ENCODE data around the gene UMPS. TPM values are rescaled to one million over a fixed set of nuclear protein-coding genes. Genes with fewer than 3 reads are reported as not detected.
"Not testable (repeated sequence)": the region's sequence is repeated elsewhere in the genome, so short reads cannot be mapped to it uniquely, and the experiment has no call there.

UMPS gene
- total RNA-seq, 1 experiment from 2014 or later = 61.8 TPM

DNA sequence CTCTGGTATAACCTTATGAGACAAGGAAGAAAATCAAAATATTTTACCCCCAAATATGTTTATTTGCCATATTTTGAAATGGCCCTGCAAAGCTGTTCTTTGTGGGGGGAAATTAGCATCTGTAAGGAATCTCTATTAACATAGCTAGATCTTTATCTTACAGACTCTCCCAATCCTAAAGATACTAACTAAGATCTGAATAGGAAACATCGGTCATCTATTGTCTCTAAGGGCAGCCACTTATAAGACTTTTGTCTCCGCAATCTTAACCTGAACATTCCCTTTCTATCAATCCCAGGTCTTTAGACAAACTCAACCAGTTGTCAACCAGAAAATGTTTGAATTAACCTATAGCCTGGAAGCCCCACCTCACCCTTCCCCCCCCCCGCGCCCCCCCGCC lies 21.2 kb downstream of the UMPS start:
- H3F3A ChIP-seq (ENCODE audit: insufficient read depth, low read depth) = peaks cover 11% of the 10 kb centered on the region; the same call in 1 of the 2 replicates
- TF ChIP-seq CTCF (conservative IDR thresholded peaks at IDR 0.05) (no peak), EZH2 (IDR thresholded peaks at IDR 0.05; ENCODE audit: low read depth) (no peak)
- H4K20me1 ChIP-seq (ENCODE audit: insufficient read depth) = no peaks in the 10 kb centered on the region
- no peaks in the 10 kb centered on the region for H3K9me2 ChIP-seq (ENCODE audit: insufficient read depth)
- H3K4me1 ChIP-seq (replicated peaks; ENCODE audit: insufficient read depth) = no peaks in the 10 kb centered on the region
- H2AFZ ChIP-seq = no peak overlapping the region
- ChIA-PET CTCF (interaction anchor here (0.7 kb wide), 1 partner anchor 66 kb away, joined by 3 read pairs; no protein-coding TSS in a partner anchor), POLR2A (ENCODE audit: unreplicated experiment) (no interaction called here)
- no peaks in the 10 kb centered on the region for H3K9me3 ChIP-seq (ENCODE audit: insufficient read depth, low read depth)
- H3K79me2 ChIP-seq (ENCODE audit: low read depth) = no peaks in the 10 kb centered on the region
- H3K36me3 ChIP-seq (ENCODE audit: low read depth) = no peaks in the 10 kb centered on the region
- intact Hi-C loops (cut with micrococcal nuclease; ENCODE audit: unreplicated experiment) = no loop called here
- DNase-seq = no peak
- no peak overlapping the region for H3K4me3 ChIP-seq
- H3K4me2 ChIP-seq = no peak overlapping the region
- H3K27ac ChIP-seq = no peak overlapping the region
- no peaks in the 10 kb centered on the region for H3K27me3 ChIP-seq (ENCODE audit: insufficient read depth, low read depth)
- BruUV-seq (replicated peaks) = no TSS peak

DNA sequence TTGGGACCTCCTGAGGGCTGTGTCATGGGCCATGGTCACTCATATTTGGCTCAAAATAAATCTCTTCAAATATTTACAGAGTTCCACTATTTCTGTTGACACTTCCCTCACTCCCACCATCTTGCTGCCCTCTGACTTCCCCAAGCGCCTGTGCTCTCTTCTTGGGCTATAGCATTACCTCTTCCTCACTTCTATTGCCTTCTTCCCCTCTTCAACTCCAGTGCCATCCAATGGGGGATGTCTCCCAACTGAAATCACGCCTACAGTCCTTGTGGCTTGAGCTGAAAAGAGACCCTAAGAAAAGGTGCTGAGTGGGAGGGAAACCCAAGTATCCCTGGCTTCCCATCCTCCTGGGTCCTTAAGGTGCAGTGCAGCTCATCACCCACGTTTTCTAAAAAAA lies 21.8 kb downstream of the UMPS start:
- TF ChIP-seq CTCF (conservative IDR thresholded peaks at IDR 0.05) = no peak
- TF ChIP-seq EZH2 (IDR thresholded peaks at IDR 0.05; ENCODE audit: low read depth) = no peak
- no peaks in the 10 kb centered on the region for H3K4me1 ChIP-seq (replicated peaks; ENCODE audit: insufficient read depth)
- no TSS peak for BruUV-seq (replicated peaks)
- no peak overlapping the region for H2AFZ ChIP-seq
- no peaks in the 10 kb centered on the region for H3K36me3 ChIP-seq (ENCODE audit: low read depth)
- CTCF ChIA-PET = no interaction called here
- peaks cover 11% of the 10 kb centered on the region; the same call in 1 of the 2 replicates for H3F3A ChIP-seq (ENCODE audit: insufficient read depth, low read depth)
- H3K9me3 ChIP-seq (ENCODE audit: insufficient read depth, low read depth) = no peaks in the 10 kb centered on the region
- POLR2A ChIA-PET (ENCODE audit: unreplicated experiment) = no interaction called here
- no peak overlapping the region for H3K4me2 ChIP-seq
- intact Hi-C loops (cut with micrococcal nuclease; ENCODE audit: unreplicated experiment) = no loop called here
- H3K9me2 ChIP-seq (ENCODE audit: insufficient read depth) = no peaks in the 10 kb centered on the region
- H3K27me3 ChIP-seq (ENCODE audit: insufficient read depth, low read depth) = no peaks in the 10 kb centered on the region
- no peaks in the 10 kb centered on the region for H4K20me1 ChIP-seq (ENCODE audit: insufficient read depth)
- no peaks in the 10 kb centered on the region for H3K79me2 ChIP-seq (ENCODE audit: low read depth)
- H3K27ac ChIP-seq = no peak overlapping the region
- DNase-seq = no peak
- H3K4me3 ChIP-seq = no peak overlapping the region

DNA sequence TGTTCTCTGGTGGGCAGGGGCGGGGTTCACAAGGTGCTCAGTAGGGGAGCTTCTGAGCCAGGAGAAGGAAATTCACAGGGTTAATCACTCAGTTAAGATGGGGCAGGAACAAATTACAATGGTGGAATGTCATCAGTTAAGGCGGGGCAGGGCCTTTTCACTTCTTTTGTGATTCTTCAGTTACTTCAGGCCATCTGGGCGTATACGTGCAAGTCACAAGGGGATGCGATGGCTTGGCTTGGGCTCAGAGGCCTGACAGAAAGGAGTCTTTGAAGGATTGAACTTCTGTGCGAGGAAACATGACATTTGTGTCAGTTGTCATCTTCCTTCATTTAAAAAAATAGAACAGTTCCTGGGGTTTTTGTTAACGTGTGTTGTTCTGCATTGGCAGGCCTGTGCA lies 27.7 kb downstream of the UMPS start:
- H3K4me3 ChIP-seq; POLR2A ChIA-PET (ENCODE audit: unreplicated experiment); DNase-seq; H3K9me3 ChIP-seq (ENCODE audit: insufficient read depth, low read depth); H4K20me1 ChIP-seq (ENCODE audit: insufficient read depth); H2AFZ ChIP-seq; CTCF ChIA-PET; H3K27me3 ChIP-seq (ENCODE audit: insufficient read depth, low read depth); H3F3A ChIP-seq (ENCODE audit: insufficient read depth, low read depth); H3K4me2 ChIP-seq; H3K79me2 ChIP-seq (ENCODE audit: low read depth); BruUV-seq (replicated peaks); H3K36me3 ChIP-seq (ENCODE audit: low read depth); H3K27ac ChIP-seq; H3K9me2 ChIP-seq (ENCODE audit: insufficient read depth); intact Hi-C loops (cut with micrococcal nuclease; ENCODE audit: unreplicated experiment): not testable (repeated sequence)
- peaks cover 13% of the 10 kb centered on the region for H3K4me1 ChIP-seq (replicated peaks; ENCODE audit: insufficient read depth)

All from PC-9 (cell line).